Measurements from ENCODE around the gene DNLZ.

DNA sequence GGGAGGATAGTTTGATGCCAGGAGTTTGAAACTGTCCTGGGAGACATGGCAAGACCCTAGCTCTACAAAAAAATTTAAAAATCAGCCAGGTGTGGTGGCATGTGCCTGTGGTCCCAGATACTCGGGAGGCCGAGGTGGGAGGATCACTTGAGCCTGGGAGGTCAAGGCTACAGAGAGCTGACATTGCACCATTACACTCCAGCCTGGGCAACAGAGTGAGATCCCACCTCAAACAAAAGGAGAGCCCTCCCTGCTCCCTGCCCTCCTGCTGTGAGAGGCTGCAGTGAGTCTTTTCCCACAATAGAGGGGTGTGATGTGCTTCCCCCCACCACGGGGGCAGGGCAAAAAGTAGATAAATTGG lies 49.5 kb downstream of the DNLZ start:
- TF ChIP-seq POLR2AphosphoS5 (IDR thresholded peaks at IDR 0.05) (no peak), CTCF (IDR thresholded peaks at IDR 0.05; ENCODE audit: poor library complexity, severe bottlenecking) (no peak), MXI1 (conservative IDR thresholded peaks at IDR 0.05; ENCODE audit: poor library complexity, severe bottlenecking) (no peak), EZH2 (IDR thresholded peaks at IDR 0.05; ENCODE audit: borderline replicate concordance, insufficient read depth, low read length, poor library complexity, severe bottlenecking) (no peak), TAF1 (IDR thresholded peaks at IDR 0.05; ENCODE audit: low read depth) (no peak)
- TF ChIP-seq, protein P1, sequence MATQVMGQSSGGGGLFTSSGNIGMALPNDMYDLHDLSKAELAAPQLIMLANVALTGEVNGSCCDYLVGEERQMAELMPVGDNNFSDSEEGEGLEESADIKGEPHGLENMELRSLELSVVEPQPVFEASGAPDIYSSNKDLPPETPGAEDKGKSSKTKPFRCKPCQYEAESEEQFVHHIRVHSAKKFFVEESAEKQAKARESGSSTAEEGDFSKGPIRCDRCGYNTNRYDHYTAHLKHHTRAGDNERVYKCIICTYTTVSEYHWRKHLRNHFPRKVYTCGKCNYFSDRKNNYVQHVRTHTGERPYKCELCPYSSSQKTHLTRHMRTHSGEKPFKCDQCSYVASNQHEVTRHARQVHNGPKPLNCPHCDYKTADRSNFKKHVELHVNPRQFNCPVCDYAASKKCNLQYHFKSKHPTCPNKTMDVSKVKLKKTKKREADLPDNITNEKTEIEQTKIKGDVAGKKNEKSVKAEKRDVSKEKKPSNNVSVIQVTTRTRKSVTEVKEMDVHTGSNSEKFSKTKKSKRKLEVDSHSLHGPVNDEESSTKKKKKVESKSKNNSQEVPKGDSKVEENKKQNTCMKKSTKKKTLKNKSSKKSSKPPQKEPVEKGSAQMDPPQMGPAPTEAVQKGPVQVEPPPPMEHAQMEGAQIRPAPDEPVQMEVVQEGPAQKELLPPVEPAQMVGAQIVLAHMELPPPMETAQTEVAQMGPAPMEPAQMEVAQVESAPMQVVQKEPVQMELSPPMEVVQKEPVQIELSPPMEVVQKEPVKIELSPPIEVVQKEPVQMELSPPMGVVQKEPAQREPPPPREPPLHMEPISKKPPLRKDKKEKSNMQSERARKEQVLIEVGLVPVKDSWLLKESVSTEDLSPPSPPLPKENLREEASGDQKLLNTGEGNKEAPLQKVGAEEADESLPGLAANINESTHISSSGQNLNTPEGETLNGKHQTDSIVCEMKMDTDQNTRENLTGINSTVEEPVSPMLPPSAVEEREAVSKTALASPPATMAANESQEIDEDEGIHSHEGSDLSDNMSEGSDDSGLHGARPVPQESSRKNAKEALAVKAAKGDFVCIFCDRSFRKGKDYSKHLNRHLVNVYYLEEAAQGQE (IDR thresholded peaks at IDR 0.05; ENCODE audit: borderline replicate concordance): no peak

Data from neural cell (in vitro differentiated cells).